HL-60 (cell line): ENCODE measurements around the gene TMEM74B.

Experiments
- POLR2AphosphoS5 ChIP-seq: IDR thresholded peaks from 2 replicates; pipeline ENCODE4 v1.6.1; 2012; ENCODE audit warnings: low read depth
- SPI1 ChIP-seq: IDR thresholded peaks from 2 replicates; pipeline ENCODE4 v1.6.1; 2012; ENCODE audit warnings: low read depth, mild to moderate bottlenecking, borderline replicate concordance
- TF ChIP-seq, protein P1 (sequence below): IDR thresholded peaks from one replicate; pipeline ENCODE4 v1.5.1; 2011; ENCODE audit warnings: low read length, control low read depth, inconsistent platforms; ENCODE audit not compliant: insufficient read depth
- TF ChIP-seq, protein P2 (sequence below): IDR thresholded peaks from 2 replicates; pipeline ENCODE4 v1.6.1; 2012; ENCODE audit warnings: low read depth; ENCODE audit not compliant: insufficient replicate concordance

DNA sequence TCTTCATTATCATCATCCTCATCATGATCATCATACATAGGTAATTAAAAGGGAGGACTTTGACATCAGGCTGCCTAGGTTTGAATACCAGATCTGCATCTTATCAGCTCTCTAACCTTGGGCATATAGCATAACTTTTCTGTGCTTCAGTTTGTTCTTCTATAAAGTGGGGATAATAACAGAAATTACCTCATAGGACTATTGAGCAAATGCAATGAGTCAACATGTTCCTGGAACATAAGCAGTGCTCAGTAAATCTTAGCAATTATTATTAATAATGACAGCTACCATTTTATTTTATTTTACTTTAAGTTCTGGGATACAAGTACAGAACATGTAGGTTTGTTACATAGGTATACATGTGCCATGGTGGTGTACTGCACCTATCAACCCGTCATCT is 25.7 kb upstream of the TMEM74B start:
- TF ChIP-seq, protein P1, sequence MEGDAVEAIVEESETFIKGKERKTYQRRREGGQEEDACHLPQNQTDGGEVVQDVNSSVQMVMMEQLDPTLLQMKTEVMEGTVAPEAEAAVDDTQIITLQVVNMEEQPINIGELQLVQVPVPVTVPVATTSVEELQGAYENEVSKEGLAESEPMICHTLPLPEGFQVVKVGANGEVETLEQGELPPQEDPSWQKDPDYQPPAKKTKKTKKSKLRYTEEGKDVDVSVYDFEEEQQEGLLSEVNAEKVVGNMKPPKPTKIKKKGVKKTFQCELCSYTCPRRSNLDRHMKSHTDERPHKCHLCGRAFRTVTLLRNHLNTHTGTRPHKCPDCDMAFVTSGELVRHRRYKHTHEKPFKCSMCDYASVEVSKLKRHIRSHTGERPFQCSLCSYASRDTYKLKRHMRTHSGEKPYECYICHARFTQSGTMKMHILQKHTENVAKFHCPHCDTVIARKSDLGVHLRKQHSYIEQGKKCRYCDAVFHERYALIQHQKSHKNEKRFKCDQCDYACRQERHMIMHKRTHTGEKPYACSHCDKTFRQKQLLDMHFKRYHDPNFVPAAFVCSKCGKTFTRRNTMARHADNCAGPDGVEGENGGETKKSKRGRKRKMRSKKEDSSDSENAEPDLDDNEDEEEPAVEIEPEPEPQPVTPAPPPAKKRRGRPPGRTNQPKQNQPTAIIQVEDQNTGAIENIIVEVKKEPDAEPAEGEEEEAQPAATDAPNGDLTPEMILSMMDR: no peak
- TF ChIP-seq, protein P2, sequence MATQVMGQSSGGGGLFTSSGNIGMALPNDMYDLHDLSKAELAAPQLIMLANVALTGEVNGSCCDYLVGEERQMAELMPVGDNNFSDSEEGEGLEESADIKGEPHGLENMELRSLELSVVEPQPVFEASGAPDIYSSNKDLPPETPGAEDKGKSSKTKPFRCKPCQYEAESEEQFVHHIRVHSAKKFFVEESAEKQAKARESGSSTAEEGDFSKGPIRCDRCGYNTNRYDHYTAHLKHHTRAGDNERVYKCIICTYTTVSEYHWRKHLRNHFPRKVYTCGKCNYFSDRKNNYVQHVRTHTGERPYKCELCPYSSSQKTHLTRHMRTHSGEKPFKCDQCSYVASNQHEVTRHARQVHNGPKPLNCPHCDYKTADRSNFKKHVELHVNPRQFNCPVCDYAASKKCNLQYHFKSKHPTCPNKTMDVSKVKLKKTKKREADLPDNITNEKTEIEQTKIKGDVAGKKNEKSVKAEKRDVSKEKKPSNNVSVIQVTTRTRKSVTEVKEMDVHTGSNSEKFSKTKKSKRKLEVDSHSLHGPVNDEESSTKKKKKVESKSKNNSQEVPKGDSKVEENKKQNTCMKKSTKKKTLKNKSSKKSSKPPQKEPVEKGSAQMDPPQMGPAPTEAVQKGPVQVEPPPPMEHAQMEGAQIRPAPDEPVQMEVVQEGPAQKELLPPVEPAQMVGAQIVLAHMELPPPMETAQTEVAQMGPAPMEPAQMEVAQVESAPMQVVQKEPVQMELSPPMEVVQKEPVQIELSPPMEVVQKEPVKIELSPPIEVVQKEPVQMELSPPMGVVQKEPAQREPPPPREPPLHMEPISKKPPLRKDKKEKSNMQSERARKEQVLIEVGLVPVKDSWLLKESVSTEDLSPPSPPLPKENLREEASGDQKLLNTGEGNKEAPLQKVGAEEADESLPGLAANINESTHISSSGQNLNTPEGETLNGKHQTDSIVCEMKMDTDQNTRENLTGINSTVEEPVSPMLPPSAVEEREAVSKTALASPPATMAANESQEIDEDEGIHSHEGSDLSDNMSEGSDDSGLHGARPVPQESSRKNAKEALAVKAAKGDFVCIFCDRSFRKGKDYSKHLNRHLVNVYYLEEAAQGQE: no peak
- TF ChIP-seq POLR2AphosphoS5 (no peak), SPI1 (no peak)
